ENCODE data around the gene FCRL3.

Gene FCRL3

DNA sequence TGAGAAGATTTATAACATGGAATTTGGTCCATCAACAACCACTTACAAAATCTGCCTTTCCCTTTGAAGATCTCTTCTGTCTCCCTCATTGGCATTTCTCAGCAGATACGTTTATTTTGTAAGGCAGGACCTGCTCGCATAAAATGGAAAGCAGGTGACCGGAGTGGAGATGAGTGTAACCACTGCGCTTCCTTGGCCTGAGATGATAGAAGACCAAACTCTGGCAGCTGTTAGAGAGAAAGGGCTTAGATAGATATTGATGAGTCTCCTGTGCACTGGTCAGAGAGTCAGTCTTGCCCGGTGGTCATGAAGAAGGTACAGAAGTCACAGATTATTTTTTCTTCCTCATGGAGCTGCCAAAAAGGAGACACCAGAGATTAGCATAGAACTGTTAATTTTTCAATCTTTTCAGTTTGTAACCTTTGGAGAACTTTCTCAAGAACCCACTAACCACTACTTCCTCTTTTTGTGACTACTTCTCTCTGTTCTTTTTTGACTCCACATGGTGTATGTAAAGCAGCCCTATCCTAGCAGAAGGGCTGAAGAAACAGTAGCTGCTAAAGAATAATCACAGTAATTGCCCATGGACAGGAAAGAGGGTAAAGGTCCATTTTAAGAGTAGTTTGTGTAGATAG lies 47.6 kb downstream of the FCRL3 start:
- TF ChIP-seq, protein P1, sequence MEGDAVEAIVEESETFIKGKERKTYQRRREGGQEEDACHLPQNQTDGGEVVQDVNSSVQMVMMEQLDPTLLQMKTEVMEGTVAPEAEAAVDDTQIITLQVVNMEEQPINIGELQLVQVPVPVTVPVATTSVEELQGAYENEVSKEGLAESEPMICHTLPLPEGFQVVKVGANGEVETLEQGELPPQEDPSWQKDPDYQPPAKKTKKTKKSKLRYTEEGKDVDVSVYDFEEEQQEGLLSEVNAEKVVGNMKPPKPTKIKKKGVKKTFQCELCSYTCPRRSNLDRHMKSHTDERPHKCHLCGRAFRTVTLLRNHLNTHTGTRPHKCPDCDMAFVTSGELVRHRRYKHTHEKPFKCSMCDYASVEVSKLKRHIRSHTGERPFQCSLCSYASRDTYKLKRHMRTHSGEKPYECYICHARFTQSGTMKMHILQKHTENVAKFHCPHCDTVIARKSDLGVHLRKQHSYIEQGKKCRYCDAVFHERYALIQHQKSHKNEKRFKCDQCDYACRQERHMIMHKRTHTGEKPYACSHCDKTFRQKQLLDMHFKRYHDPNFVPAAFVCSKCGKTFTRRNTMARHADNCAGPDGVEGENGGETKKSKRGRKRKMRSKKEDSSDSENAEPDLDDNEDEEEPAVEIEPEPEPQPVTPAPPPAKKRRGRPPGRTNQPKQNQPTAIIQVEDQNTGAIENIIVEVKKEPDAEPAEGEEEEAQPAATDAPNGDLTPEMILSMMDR (IDR thresholded peaks at IDR 0.05; ENCODE audit: low read depth, low read length): no peak
- H3K4me3 ChIP-seq (ENCODE audit: low read depth, low read length): no peak overlapping the region

DNA sequence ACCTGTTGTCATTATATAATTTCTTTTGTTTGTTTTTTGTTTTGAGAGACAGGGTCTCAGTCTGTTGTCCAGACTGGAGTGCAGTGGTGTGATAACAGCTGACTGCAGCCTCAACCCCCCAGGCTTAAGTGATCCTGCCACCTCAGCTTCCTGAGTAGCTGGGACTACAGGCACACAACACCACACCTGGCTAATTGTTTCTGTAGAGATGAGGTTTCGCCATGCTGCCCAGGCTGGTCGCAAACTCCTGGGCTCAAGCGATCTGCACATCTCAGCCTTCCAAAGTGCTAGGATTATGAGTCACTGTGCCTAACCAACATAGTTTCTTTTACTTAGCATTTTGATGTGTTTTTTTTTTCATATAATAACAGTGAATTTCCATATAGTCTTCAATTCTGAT lies 52.3 kb downstream of the FCRL3 start:
- TF ChIP-seq, protein P1 (IDR thresholded peaks at IDR 0.05; ENCODE audit: low read depth, low read length): no peak
- no peak overlapping the region for H3K4me3 ChIP-seq (ENCODE audit: low read depth, low read length)

DNA sequence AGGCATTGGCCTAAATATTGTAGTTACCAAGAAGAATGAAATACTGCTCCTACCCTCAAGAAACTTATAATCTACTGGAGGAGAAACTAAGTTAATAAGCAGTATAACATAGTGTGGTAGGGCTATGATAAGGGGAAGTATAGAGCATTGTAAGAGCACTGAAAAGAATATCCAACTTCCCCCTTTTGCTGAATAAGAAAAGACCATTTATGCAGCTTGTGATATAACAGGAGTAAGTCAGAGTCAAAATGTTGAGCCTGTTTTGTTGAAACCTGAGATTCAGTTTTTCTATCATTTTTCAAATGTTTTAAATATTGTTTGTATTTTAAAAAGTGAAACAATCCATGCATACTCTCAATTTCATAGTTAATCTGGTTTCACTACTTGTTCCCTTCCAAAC lies 54.4 kb downstream of the FCRL3 start:
- H3K4me3 ChIP-seq (ENCODE audit: low read depth, low read length): no peak overlapping the region
- TF ChIP-seq, protein P1 (IDR thresholded peaks at IDR 0.05; ENCODE audit: low read depth, low read length): no peak

DNA sequence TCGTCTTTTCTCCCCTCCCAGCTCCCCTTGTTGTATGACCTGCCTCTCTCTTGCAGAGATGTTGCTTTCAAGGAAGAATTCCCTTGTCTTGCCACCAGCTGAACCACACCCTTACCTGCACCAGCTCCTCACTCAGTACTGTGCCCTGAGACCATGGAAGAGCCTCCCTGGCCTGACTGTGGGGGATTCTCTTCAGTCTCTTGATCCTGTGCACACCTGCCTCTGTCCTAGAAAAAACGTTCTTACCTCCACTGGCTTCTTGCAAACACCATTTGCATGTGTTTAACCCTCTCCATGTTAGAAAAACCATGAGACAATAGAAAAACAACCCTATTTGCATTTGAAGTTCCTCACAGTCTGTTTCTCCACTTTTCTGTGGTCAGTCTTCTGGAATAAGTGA lies 59.4 kb downstream of the FCRL3 start:
- no peak overlapping the region for H3K4me3 ChIP-seq (ENCODE audit: low read depth, low read length)
- TF ChIP-seq, protein P1 (IDR thresholded peaks at IDR 0.05; ENCODE audit: low read depth, low read length): no peak

DNA sequence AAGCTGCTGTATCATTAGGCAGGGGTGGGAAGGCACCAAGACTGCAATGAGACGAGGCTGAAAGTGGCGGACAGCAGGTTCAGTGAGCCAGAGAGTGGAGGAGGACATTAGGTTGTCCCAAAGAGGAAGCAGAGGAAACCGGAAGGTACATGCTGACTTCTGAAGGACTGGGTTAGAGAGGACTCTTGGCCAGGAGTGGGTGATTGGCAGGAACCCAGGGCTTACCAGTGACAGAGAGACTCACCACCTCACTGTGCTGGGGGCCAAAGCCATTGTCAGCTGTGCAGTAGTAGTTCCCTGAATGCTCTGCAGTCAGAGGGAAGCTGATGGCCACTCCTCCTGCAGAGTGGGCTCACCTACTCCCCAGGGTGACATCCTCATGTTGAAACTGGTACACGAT lies 60.8 kb downstream of the FCRL3 start:
- no peak overlapping the region for H3K4me3 ChIP-seq (ENCODE audit: low read depth, low read length)

DNA sequence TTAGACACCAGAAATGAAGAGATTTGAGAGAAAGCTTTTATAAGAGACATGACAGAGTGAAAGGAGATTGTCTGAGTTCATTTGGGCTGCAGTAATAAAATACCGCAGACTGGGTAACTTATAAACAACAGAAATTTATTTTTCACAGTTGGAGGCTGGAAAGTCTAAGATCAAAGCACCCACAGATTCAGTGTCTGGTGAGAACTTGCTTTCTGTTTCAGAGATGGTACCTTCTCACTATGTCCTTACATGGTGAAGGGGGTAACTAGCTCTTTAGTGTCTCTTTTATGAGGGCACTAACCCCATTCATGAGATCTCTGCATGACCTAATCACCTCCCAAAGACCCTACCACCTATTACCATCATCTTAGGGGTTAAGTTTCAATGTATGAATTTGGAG lies 71.8 kb downstream of the FCRL3 start:
- TF ChIP-seq, protein P1 (IDR thresholded peaks at IDR 0.05; ENCODE audit: low read depth, low read length): no peak

More for the DNA sequence above, 60.8 kb downstream of the FCRL3 start:
- TF ChIP-seq, protein P1 (IDR thresholded peaks at IDR 0.05; ENCODE audit: low read depth, low read length): no peak

More for the DNA sequence above, 71.8 kb downstream of the FCRL3 start:
- no peak overlapping the region for H3K4me3 ChIP-seq (ENCODE audit: low read depth, low read length)

Data from WI38 (cell line).